LoVo (cell line): ENCODE measurements around the gene RABEP1.

Source experiments
- DNase-seq: peaks from one replicate; pipeline ENCODE4 v3.0.0-alpha.2; 2016; ENCODE audit warnings: low spot score

The RABEP1 gene

GRCh38 chr17:5269241-5269960 is 12.7 kb upstream of the RABEP1 start:
- no peak for DNase-seq

GRCh38 chr17:5272322-5272721 is 9.8 kb upstream of the RABEP1 start:
- no peak for DNase-seq

- DNase-seq = no peak
Measured at GRCh38 chr17:5282642-5283217, 646 bp downstream of the RABEP1 start.

GRCh38 chr17:5283571-5284315 is 1.7 kb downstream of the RABEP1 start:
- DNase-seq = no peak

GRCh38 chr17:5284681-5285080 is 2.6 kb downstream of the RABEP1 start:
- no peak for DNase-seq

- DNase-seq = no peak
Measured at GRCh38 chr17:5286846-5287245, 4.8 kb downstream of the RABEP1 start.

- no peak for DNase-seq
Measured at GRCh38 chr17:5291683-5292350, 9.7 kb downstream of the RABEP1 start.

- no peak for DNase-seq
Measured at GRCh38 chr17:5297245-5297644, 15.2 kb downstream of the RABEP1 start.

GRCh38 chr17:5299383-5299782 is 17.3 kb downstream of the RABEP1 start:
- DNase-seq = no peak

GRCh38 chr17:5304636-5305035 is 22.6 kb downstream of the RABEP1 start:
- DNase-seq = no peak

- no peak for DNase-seq
Measured at GRCh38 chr17:5309851-5310250, 27.8 kb downstream of the RABEP1 start.

- DNase-seq = no peak
Measured at GRCh38 chr17:5325851-5326250, 43.8 kb downstream of the RABEP1 start.

- no peak for DNase-seq
Measured at GRCh38 chr17:5329784-5330557, 47.9 kb downstream of the RABEP1 start.

GRCh38 chr17:5330981-5331380 is 48.9 kb downstream of the RABEP1 start:
- no peak for DNase-seq

GRCh38 chr17:5331506-5331905 is 49.4 kb downstream of the RABEP1 start:
- no peak for DNase-seq

- DNase-seq = no peak
Measured at GRCh38 chr17:5344914-5345313, 62.8 kb downstream of the RABEP1 start.

GRCh38 chr17:5352681-5353289 is 70.7 kb downstream of the RABEP1 start:
- DNase-seq = no peak

GRCh38 chr17:5354310-5354709 is 72.2 kb downstream of the RABEP1 start:
- no peak for DNase-seq

- no peak for DNase-seq
Measured at GRCh38 chr17:5354886-5355415, 72.9 kb downstream of the RABEP1 start.

- DNase-seq = no peak
Measured at GRCh38 chr17:5355421-5356129, 73.5 kb downstream of the RABEP1 start.

GRCh38 chr17:5361426-5361825 is 79.3 kb downstream of the RABEP1 start:
- DNase-seq = no peak
